Keratinocyte (primary cell): ENCODE data around the gene RPH3AL. TPM values are rescaled to one million over a fixed set of nuclear protein-coding genes. Genes with fewer than 3 reads are reported as not detected.

Experiments
- DNase-seq: peaks from one replicate; pipeline ENCODE4 v3.0.0-alpha.2; 2011; ENCODE audit warnings: low read depth, missing footprints, low spot score
- FAIRE-seq: peaks from 2 replicates; lab custom pipeline; 2011; peaks lifted over from hg19 to GRCh38; lab: Jason Lieb, UNC
- H2AFZ ChIP-seq: 2 replicates; pipeline ENCODE4 v1.6.0; 2012; ENCODE audit warnings: low read length, control low read depth, inconsistent platforms; ENCODE audit not compliant: control insufficient read depth
- H3K27ac ChIP-seq: 2 replicates; pipeline ENCODE4 v1.5.1; 2011; ENCODE audit warnings: low read length; ENCODE audit not compliant: control insufficient read depth, insufficient read depth
- H3K27me3 ChIP-seq: 3 replicates; pipeline ENCODE4 v1.6.0; 2011; ENCODE audit warnings: low read length; ENCODE audit not compliant: control insufficient read depth, insufficient read depth; ENCODE audit errors: extremely low read depth
- H3K36me3 ChIP-seq, 2 experiments: 2 replicates in 1 of 2; 3 replicates in 1 of 2; pipeline ENCODE4 v1.5.1; 2011; ENCODE audit warnings: low read length in 2 of 2, mild to moderate bottlenecking in 1 of 2; ENCODE audit not compliant: control insufficient read depth in 2 of 2, insufficient read depth in 2 of 2; ENCODE audit errors: extremely low read depth in 1 of 2
- H3K4me1 ChIP-seq: 3 replicates; pipeline ENCODE4 v1.5.1; 2011; ENCODE audit warnings: low read length; ENCODE audit not compliant: control insufficient read depth, insufficient read depth; ENCODE audit errors: extremely low read depth
- H3K4me2 ChIP-seq: 3 replicates; pipeline ENCODE4 v1.6.0; 2011; ENCODE audit warnings: low read depth, low read length; ENCODE audit not compliant: control insufficient read depth, insufficient read depth; ENCODE audit errors: extremely low read depth
- H3K4me3 ChIP-seq, 3 experiments: fragments of 200-600 bp in 1 of 3; sonication (generic) in 1 of 3; 2 replicates in 2 of 3; 3 replicates in 1 of 3; pipeline ENCODE4 v1.5.1; 2011 to 2016; ENCODE audit warnings: low read length in 3 of 3, mild to moderate bottlenecking in 3 of 3, control low read depth in 2 of 3, inconsistent platforms in 1 of 3, low read depth in 1 of 3, mixed read lengths in 1 of 3, mixed run types in 1 of 3, moderate library complexity in 1 of 3; ENCODE audit not compliant: control insufficient read depth in 2 of 3, insufficient read depth in 2 of 3; ENCODE audit errors: extremely low read depth in 1 of 3
- H3K79me2 ChIP-seq: 2 replicates; pipeline ENCODE4 v1.6.0; 2012; ENCODE audit warnings: low read length; ENCODE audit not compliant: control insufficient read depth, insufficient read depth
- H3K9ac ChIP-seq: 3 replicates; pipeline ENCODE4 v1.6.0; 2011; ENCODE audit warnings: low read length; ENCODE audit not compliant: control insufficient read depth, insufficient read depth; ENCODE audit errors: extremely low read depth
- H3K9me1 ChIP-seq: 3 replicates; pipeline ENCODE4 v1.6.0; 2011; ENCODE audit warnings: low read length; ENCODE audit not compliant: control insufficient read depth, insufficient read depth; ENCODE audit errors: extremely low read depth
- H3K9me3 ChIP-seq: 2 replicates; pipeline ENCODE4 v1.5.1; 2012; ENCODE audit warnings: low read depth, low read length; ENCODE audit not compliant: control insufficient read depth
- H4K20me1 ChIP-seq: 3 replicates; pipeline ENCODE4 v1.6.0; 2011; ENCODE audit warnings: low read length; ENCODE audit not compliant: control insufficient read depth, insufficient read depth; ENCODE audit errors: extremely low read depth
- CTCF ChIP-seq, 3 experiments: IDR thresholded peaks in 1 of 3; conservative IDR thresholded peaks in 1 of 3; optimal IDR thresholded peaks in 1 of 3; 2 replicates in 2 of 3; 3 replicates in 1 of 3; pipeline versions ENCODE3 to v1.5.1; 2011; ENCODE audit warnings: low read length in 3 of 3, mild to moderate bottlenecking in 3 of 3, moderate library complexity in 2 of 3, control low read depth in 1 of 3, inconsistent platforms in 1 of 3; ENCODE audit not compliant: insufficient read depth in 2 of 3; ENCODE audit errors: extremely low read depth in 1 of 3
- EZH2 ChIP-seq: IDR thresholded peaks from one replicate; pipeline ENCODE4 v1.6.1; 2012; ENCODE audit warnings: inconsistent platforms, mild to moderate bottlenecking, low read length, moderate library complexity
- dilution Hi-C: fragments of 300-500 bp; cut with MboI; formaldehyde crosslinking; loops from one replicate; pipeline ENCODE4 v1.7.0; 2020; ENCODE audit warnings: low sequenced_read_pairs; ENCODE audit not compliant: extremely low pct_ligation_motif_present
- polyA plus RNA-seq, 5 experiments: library from polyadenylated mRNA; depleted of rRNA in 3 of 5; stranded (reverse) in 3 of 5; stranded (forward) in 1 of 5; unstranded in 1 of 5; fragments of >200 nt; gene quantifications; 1 replicate in 1 of 5; 2 replicates in 3 of 5; 3 replicates in 1 of 5; pipeline versions ENCODE4 v1.2.1 to v1.2.3, GENCODE V29; 2011 to 2012; ENCODE audit warnings: missing spikeins in 2 of 5, low read depth in 1 of 5, low replicate concordance in 1 of 5

The RPH3AL gene
- polyA plus RNA-seq, 1 donor (not counting 4 experiments of a cell fraction or from before 2014, with no cell fraction given) = 0.31 TPM

GRCh38 chr17:323181-323580, 29.4 kb downstream of the RPH3AL start:
- TF ChIP-seq EZH2 = no peak
- no peak for TF ChIP-seq CTCF (optimal IDR thresholded peaks at IDR 0.05 in 1 of 3, IDR thresholded peaks at IDR 0.05 in 1 of 3, conservative IDR thresholded peaks at IDR 0.05 in 1 of 3; ENCODE audit: extremely low read depth in 1 of 3, insufficient read depth in 2 of 3, low read length in 3 of 3)
- Histone ChIP-seq H3K4me2 (no peak overlapping the region), H3K27ac (no peak overlapping the region), H3K36me3 (no peaks in the 10 kb centered on the region), H3K9me3 (no peaks in the 10 kb centered on the region), H2AFZ (no peak overlapping the region), H3K9me1 (no peaks in the 10 kb centered on the region), H3K4me3 (no peak overlapping the region), H3K9ac (no peak overlapping the region), H4K20me1 (no peaks in the 10 kb centered on the region), H3K4me1 (no peaks in the 10 kb centered on the region), H3K27me3 (peaks cover 4% of the 10 kb centered on the region), H3K79me2 (no peaks in the 10 kb centered on the region)
- dilution Hi-C loops = no loop called here
- no peak for DNase-seq
- FAIRE-seq = no peak

GRCh38 chr17:322006-322780, 30.4 kb downstream of the RPH3AL start:
- no peaks in the 10 kb centered on the region for H3K9me1 ChIP-seq
- no peaks in the 10 kb centered on the region for H3K9me3 ChIP-seq
- DNase-seq = no peak
- no peaks in the 10 kb centered on the region for H3K4me1 ChIP-seq
- H2AFZ ChIP-seq = no peak overlapping the region
- peaks cover 4% of the 10 kb centered on the region for H3K27me3 ChIP-seq
- TF ChIP-seq EZH2 (no peak), CTCF (optimal IDR thresholded peaks at IDR 0.05 in 1 of 3, IDR thresholded peaks at IDR 0.05 in 1 of 3, conservative IDR thresholded peaks at IDR 0.05 in 1 of 3; ENCODE audit: extremely low read depth in 1 of 3, insufficient read depth in 2 of 3, low read length in 3 of 3) (no peak)
- no peak overlapping the region for H3K9ac ChIP-seq
- no peak overlapping the region for H3K4me3 ChIP-seq
- no peak for FAIRE-seq
- dilution Hi-C loops = no loop called here
- no peak overlapping the region for H3K4me2 ChIP-seq
- no peaks in the 10 kb centered on the region for H3K79me2 ChIP-seq
- no peaks in the 10 kb centered on the region for H4K20me1 ChIP-seq
- no peak overlapping the region for H3K27ac ChIP-seq
- H3K36me3 ChIP-seq = no peaks in the 10 kb centered on the region
